Measurements from ENCODE around the gene LTA.

LTA gene

DNA sequence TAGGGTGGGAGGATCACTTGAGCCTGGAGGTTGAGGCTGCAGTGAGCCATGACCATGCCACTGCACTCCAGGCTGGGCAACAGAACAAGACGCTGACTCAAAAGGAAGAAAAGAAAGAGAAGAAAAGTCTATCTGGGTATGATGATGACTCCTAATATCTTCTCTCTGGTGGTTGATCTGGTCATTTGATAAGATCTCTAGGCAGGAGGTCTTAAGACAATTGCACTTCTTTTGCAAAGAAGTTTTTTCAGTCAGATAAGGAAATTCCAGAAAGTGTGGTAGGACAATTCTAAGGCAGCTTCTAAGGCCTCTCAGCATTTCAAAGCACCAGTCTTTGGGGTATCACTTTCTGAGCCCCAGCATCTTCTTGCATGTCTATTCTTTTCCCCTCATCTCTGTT lies 35.2 kb downstream of the LTA start:
- Histone ChIP-seq H3K4ac (ENCODE audit: low read depth in 1 of 2, low read length in 2 of 2) (no peak overlapping the region), H3K79me1 (replicated peaks; ENCODE audit: low read length, poor library complexity, severe bottlenecking) (no peaks in the 10 kb centered on the region)

DNA sequence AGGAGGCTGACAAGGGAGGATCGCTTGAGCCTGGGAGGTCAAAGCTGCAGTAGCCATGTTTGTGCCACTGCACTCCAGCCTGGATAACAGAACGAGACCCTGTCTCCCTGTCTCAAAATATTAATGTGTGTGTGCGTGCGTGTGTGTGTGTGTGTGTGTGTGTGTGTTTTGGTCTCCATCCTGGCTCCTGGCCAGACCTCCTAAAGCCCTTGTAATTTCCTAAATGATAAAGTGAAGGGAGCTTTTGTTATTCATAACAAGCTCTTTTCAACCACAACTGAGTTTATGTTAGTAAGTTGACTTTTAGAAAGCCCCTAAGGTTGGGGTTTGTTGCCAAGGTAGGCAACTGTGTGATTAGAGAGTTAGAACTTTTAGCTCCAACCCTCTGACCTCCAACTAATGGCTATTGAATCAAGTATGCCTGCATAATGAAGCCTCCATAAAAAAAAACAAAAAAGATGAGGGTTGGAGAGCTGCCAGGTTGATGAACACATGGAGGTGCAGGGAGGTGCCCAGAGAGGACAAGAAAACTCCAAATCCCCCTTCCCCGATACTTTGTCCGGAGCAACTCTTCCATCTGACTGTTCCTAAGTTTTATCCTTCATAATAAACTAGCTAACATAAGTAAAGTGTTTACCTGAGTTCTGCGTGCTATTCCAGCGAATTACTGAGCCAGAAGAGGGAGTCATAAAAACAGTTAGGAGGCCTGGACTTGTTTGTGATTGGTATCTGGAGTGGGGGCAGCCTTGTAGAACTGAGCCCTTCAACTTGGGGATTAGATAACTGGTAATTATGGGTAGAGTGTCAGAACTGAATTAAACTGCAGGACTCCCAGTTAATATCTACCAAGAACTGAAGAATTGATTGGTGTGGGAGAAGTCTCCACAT lies 37.7 kb downstream of the LTA start:
- no peak overlapping the region for H2BK5ac ChIP-seq (ENCODE audit: low read depth, low read length, poor library complexity, severe bottlenecking)
- no peak overlapping the region for H2BK15ac ChIP-seq (ENCODE audit: low read depth, poor library complexity, severe bottlenecking)
- no peak overlapping the region for H2BK12ac ChIP-seq (ENCODE audit: low read length in 2 of 2)
- peaks cover 0 to 3% of the 10 kb centered on the region in 2 experiments for H3K27me3 ChIP-seq (ENCODE audit: control insufficient read depth in 1 of 2, insufficient read depth in 1 of 2, low read length in 2 of 2)
- no peaks in the 10 kb centered on the region for H3K79me1 ChIP-seq (replicated peaks; ENCODE audit: low read length, poor library complexity, severe bottlenecking)
- H3K23ac ChIP-seq (ENCODE audit: low read length in 2 of 2) = no peak overlapping the region
- H3K27ac ChIP-seq (ENCODE audit: low read length, poor library complexity, severe bottlenecking) = no peak overlapping the region
- H4K8ac ChIP-seq (ENCODE audit: low read length) = no peak overlapping the region
- H3K36me3 ChIP-seq (ENCODE audit: control insufficient read depth in 1 of 2, insufficient read depth in 2 of 2, low read depth in 1 of 2, low read length in 2 of 2) = no peaks in the 10 kb centered on the region
- H4K91ac ChIP-seq (ENCODE audit: low read length) = no peak overlapping the region
- H2AFZ ChIP-seq (ENCODE audit: low read depth, low read length) = no peak overlapping the region
- H3K14ac ChIP-seq (ENCODE audit: low read length in 2 of 2) = no peak overlapping the region
- no peak for DNase-seq
- no peak overlapping the region for H2AK5ac ChIP-seq (ENCODE audit: low read length, severe bottlenecking)
- H3K4ac ChIP-seq (ENCODE audit: low read depth in 1 of 2, low read length in 2 of 2) = no peak overlapping the region
- no peak overlapping the region for H3K4me2 ChIP-seq (ENCODE audit: low read length, poor library complexity, severe bottlenecking)
- H3K4me3 ChIP-seq (ENCODE audit: insufficient read depth in 1 of 2, low read depth in 1 of 2, low read length in 2 of 2) = no peak overlapping the region
- no peaks in the 10 kb centered on the region for H3K9me3 ChIP-seq (ENCODE audit: control insufficient read depth, low read length)
- no peak overlapping the region for H2BK120ac ChIP-seq (ENCODE audit: low read depth, low read length)
- no peaks in the 10 kb centered on the region for H3K4me1 ChIP-seq (ENCODE audit: control insufficient read depth, insufficient read depth, low read depth, low read length)
- H3K18ac ChIP-seq (ENCODE audit: low read depth in 1 of 2, low read length in 2 of 2) = no peak overlapping the region
- no peak overlapping the region for H3K9ac ChIP-seq (ENCODE audit: low read length)
- 86% methylated on average over 3 of the region's 8 CpGs for WGBS

More for the DNA sequence above, 35.2 kb downstream of the LTA start:
- Histone ChIP-seq H3K4me1 (ENCODE audit: control insufficient read depth, insufficient read depth, low read depth, low read length) (no peaks in the 10 kb centered on the region), H2AFZ (ENCODE audit: low read depth, low read length) (no peak overlapping the region), H3K14ac (ENCODE audit: low read length in 2 of 2) (no peak overlapping the region), H3K4me2 (ENCODE audit: low read length, poor library complexity, severe bottlenecking) (no peak overlapping the region), H3K27me3 (ENCODE audit: control insufficient read depth in 1 of 2, insufficient read depth in 1 of 2, low read length in 2 of 2) (no peaks in the 10 kb centered on the region), H2BK120ac (ENCODE audit: low read depth, low read length) (no peak overlapping the region), H2BK12ac (ENCODE audit: low read length in 2 of 2) (no peak overlapping the region), H3K23ac (ENCODE audit: low read length in 2 of 2) (no peak overlapping the region), H3K36me3 (ENCODE audit: control insufficient read depth in 1 of 2, insufficient read depth in 2 of 2, low read depth in 1 of 2, low read length in 2 of 2) (no peaks in the 10 kb centered on the region), H3K9me3 (ENCODE audit: control insufficient read depth, low read length) (no peaks in the 10 kb centered on the region), H3K9ac (ENCODE audit: low read length) (no peak overlapping the region), H2BK5ac (ENCODE audit: low read depth, low read length, poor library complexity, severe bottlenecking) (no peak overlapping the region), H2BK15ac (ENCODE audit: low read depth, poor library complexity, severe bottlenecking) (no peak overlapping the region), H4K8ac (ENCODE audit: low read length) (no peak overlapping the region), H3K18ac (ENCODE audit: low read depth in 1 of 2, low read length in 2 of 2) (no peak overlapping the region), H4K91ac (ENCODE audit: low read length) (no peak overlapping the region), H3K4me3 (ENCODE audit: insufficient read depth in 1 of 2, low read depth in 1 of 2, low read length in 2 of 2) (no peak overlapping the region), H2AK5ac (ENCODE audit: low read length, severe bottlenecking) (no peak overlapping the region), H3K27ac (ENCODE audit: low read length, poor library complexity, severe bottlenecking) (no peak overlapping the region)
- WGBS = 92% methylated on average over 1 of the region's 1 CpG
- no peak for DNase-seq

DNA sequence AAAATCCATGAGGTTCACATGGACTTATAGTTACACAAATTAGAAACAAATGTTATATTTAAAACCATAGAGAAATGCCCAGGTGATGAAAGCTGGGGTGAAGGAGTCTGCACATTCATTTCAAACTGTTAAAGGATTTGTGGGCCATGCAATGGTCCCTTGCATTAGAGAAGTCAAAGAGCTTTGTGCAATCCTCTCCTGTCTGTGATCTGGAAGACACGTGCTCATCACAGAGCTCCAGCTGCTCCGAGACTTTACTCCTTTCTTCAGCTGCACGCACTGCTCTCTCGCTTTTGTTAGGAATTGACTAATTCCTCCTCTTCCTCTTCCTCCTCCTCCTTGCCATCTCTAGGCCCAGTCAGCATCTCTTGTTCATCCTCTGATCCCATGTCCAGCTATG lies 38.9 kb downstream of the LTA start:
- no peak overlapping the region for H2BK5ac ChIP-seq (ENCODE audit: low read depth, low read length, poor library complexity, severe bottlenecking)
- DNase-seq = no peak
- H2BK120ac ChIP-seq (ENCODE audit: low read depth, low read length) = no peak overlapping the region
- H3K27me3 ChIP-seq (ENCODE audit: control insufficient read depth in 1 of 2, insufficient read depth in 1 of 2, low read length in 2 of 2) = peaks cover 0 to 3% of the 10 kb centered on the region in 2 experiments
- no peaks in the 10 kb centered on the region for H3K36me3 ChIP-seq (ENCODE audit: control insufficient read depth in 1 of 2, insufficient read depth in 2 of 2, low read depth in 1 of 2, low read length in 2 of 2)
- no peak overlapping the region for H2AK5ac ChIP-seq (ENCODE audit: low read length, severe bottlenecking)
- H2BK12ac ChIP-seq (ENCODE audit: low read length in 2 of 2) = no peak overlapping the region
- no peak overlapping the region for H3K27ac ChIP-seq (ENCODE audit: low read length, poor library complexity, severe bottlenecking)
- H3K23ac ChIP-seq (ENCODE audit: low read length in 2 of 2) = no peak overlapping the region
- H3K18ac ChIP-seq (ENCODE audit: low read depth in 1 of 2, low read length in 2 of 2) = no peak overlapping the region
- no peak overlapping the region for H3K4me2 ChIP-seq (ENCODE audit: low read length, poor library complexity, severe bottlenecking)
- H4K91ac ChIP-seq (ENCODE audit: low read length) = no peak overlapping the region
- H3K4me1 ChIP-seq (ENCODE audit: control insufficient read depth, insufficient read depth, low read depth, low read length) = no peaks in the 10 kb centered on the region
- H4K8ac ChIP-seq (ENCODE audit: low read length) = no peak overlapping the region
- H3K9ac ChIP-seq (ENCODE audit: low read length) = no peak overlapping the region
- no peak overlapping the region for H2BK15ac ChIP-seq (ENCODE audit: low read depth, poor library complexity, severe bottlenecking)
- H3K79me1 ChIP-seq (replicated peaks; ENCODE audit: low read length, poor library complexity, severe bottlenecking) = no peaks in the 10 kb centered on the region
- H3K14ac ChIP-seq (ENCODE audit: low read length in 2 of 2) = no peak overlapping the region
- H3K4me3 ChIP-seq (ENCODE audit: insufficient read depth in 1 of 2, low read depth in 1 of 2, low read length in 2 of 2) = no peak overlapping the region
- no peaks in the 10 kb centered on the region for H3K9me3 ChIP-seq (ENCODE audit: control insufficient read depth, low read length)
- no peak overlapping the region for H2AFZ ChIP-seq (ENCODE audit: low read depth, low read length)
- H3K4ac ChIP-seq (ENCODE audit: low read depth in 1 of 2, low read length in 2 of 2) = no peak overlapping the region
- WGBS = 97% methylated on average over 4 of the region's 4 CpGs

DNA sequence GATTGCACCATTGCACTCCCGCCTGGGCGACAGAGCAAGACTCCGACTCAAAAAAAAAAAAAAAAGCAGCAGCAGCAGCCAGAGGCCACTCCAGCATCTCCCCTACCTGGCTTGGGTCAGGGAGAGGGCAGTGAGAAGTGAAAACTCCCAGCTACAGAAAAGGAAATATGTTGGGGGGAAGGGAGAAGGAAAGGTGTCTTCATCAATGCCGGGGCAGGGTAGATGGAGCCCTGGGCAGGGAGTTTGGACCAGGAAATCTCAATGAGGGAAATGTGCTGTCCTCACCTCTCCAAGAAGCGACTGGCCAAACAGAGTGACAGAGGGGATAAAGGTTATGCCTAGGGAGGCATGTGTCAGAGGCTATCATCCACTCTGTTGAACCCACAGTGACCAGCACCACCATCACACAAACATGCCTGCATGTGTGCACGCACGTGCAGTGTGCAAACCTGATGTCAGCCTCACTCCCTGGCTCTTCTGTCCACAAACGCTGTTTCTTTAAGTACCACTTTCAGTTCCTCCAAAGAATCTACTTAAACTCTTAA lies 42.1 kb downstream of the LTA start:
- Histone ChIP-seq H3K4me3 (ENCODE audit: insufficient read depth in 1 of 2, low read depth in 1 of 2, low read length in 2 of 2) (no peak overlapping the region), H4K8ac (ENCODE audit: low read length) (no peak overlapping the region), H3K36me3 (ENCODE audit: control insufficient read depth in 1 of 2, insufficient read depth in 2 of 2, low read depth in 1 of 2, low read length in 2 of 2) (no peaks in the 10 kb centered on the region), H2AK5ac (ENCODE audit: low read length, severe bottlenecking) (no peak overlapping the region), H2AFZ (ENCODE audit: low read depth, low read length) (no peak overlapping the region), H3K4ac (ENCODE audit: low read depth in 1 of 2, low read length in 2 of 2) (no peak overlapping the region), H3K27me3 (ENCODE audit: control insufficient read depth in 1 of 2, insufficient read depth in 1 of 2, low read length in 2 of 2) (peaks cover 3% of the 10 kb centered on the region in 2 experiments), H2BK15ac (ENCODE audit: low read depth, poor library complexity, severe bottlenecking) (no peak overlapping the region), H2BK12ac (ENCODE audit: low read length in 2 of 2) (no peak overlapping the region), H3K4me2 (ENCODE audit: low read length, poor library complexity, severe bottlenecking) (no peak overlapping the region), H3K9ac (ENCODE audit: low read length) (no peak overlapping the region), H3K23ac (ENCODE audit: low read length in 2 of 2) (no peak overlapping the region), H3K14ac (ENCODE audit: low read length in 2 of 2) (no peak overlapping the region), H3K9me3 (ENCODE audit: control insufficient read depth, low read length) (no peaks in the 10 kb centered on the region), H3K27ac (ENCODE audit: low read length, poor library complexity, severe bottlenecking) (no peak overlapping the region), H4K91ac (ENCODE audit: low read length) (no peak overlapping the region), H2BK120ac (ENCODE audit: low read depth, low read length) (no peak overlapping the region), H2BK5ac (ENCODE audit: low read depth, low read length, poor library complexity, severe bottlenecking) (no peak overlapping the region), H3K4me1 (ENCODE audit: control insufficient read depth, insufficient read depth, low read depth, low read length) (no peaks in the 10 kb centered on the region), H3K18ac (ENCODE audit: low read depth in 1 of 2, low read length in 2 of 2) (no peak overlapping the region), H3K79me1 (replicated peaks; ENCODE audit: low read length, poor library complexity, severe bottlenecking) (no peaks in the 10 kb centered on the region)
- 90% methylated on average over 4 of the region's 8 CpGs for WGBS
- no peak for DNase-seq
